A673 (cell line): Measurements from ENCODE around the gene CSTF1.

Source experiments
- EZH2 ChIP-seq: fragments of 200-600 bp; sonication (generic); IDR thresholded peaks from 2 replicates; pipeline ENCODE4 v1.6.1; 2017; ENCODE audit warnings: borderline replicate concordance, low read depth, mild to moderate bottlenecking, mixed read lengths, antibody characterized with exemption, low read length; ENCODE audit not compliant: poor library complexity, severe bottlenecking
- TF ChIP-seq, protein P1 (sequence below): fragments of 300-800, 200-600 bp; sonication (generic); conservative IDR thresholded peaks from 2 replicates; pipeline ENCODE4 v1.5.1; 2017; ENCODE audit warnings: low read depth, mild to moderate bottlenecking, antibody characterized with exemption, low read length, moderate library complexity, mixed read lengths

DNA sequence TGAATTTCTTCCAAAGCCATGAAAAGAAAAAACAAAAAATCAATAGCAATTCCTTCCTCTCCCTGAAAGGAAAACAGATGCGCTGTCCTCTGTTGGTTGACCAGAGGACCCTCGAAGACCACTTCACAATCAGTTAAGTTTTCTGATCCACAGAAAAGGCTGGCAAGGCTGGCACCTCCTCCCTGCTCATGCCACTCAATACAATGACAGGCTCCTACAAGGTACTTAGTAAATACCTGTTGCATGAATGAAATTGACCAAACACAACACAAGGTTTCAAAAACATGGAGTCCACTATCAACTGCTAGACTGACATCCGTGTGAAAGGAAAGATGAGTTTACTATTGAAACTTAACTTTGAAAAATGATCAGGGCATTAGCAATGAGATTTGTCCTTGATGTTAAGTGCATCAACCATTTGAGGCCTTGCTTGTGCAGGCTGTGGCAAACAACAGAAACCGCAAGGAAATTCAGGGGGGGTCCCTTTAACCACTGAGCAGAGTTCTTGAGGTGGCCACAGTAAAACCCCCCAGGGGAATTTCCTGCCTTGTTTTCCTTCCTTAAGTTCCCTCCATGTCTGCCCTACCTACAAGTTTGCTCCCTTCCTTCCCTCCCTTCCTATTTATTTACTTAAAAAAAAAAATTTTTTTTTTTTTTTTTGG lies 48.0 kb downstream of the CSTF1 start:
- TF ChIP-seq, protein P1, sequence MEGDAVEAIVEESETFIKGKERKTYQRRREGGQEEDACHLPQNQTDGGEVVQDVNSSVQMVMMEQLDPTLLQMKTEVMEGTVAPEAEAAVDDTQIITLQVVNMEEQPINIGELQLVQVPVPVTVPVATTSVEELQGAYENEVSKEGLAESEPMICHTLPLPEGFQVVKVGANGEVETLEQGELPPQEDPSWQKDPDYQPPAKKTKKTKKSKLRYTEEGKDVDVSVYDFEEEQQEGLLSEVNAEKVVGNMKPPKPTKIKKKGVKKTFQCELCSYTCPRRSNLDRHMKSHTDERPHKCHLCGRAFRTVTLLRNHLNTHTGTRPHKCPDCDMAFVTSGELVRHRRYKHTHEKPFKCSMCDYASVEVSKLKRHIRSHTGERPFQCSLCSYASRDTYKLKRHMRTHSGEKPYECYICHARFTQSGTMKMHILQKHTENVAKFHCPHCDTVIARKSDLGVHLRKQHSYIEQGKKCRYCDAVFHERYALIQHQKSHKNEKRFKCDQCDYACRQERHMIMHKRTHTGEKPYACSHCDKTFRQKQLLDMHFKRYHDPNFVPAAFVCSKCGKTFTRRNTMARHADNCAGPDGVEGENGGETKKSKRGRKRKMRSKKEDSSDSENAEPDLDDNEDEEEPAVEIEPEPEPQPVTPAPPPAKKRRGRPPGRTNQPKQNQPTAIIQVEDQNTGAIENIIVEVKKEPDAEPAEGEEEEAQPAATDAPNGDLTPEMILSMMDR, result no peak
- no peak for TF ChIP-seq EZH2
